ENCODE data around the gene CDH22. TPM values are rescaled to one million over a fixed set of nuclear protein-coding genes. Genes with fewer than 3 reads are reported as not detected.
A peak's percentile ranks its signal among the peaks of the same experiment; 100 is the strongest.

CDH22 gene, protein sequence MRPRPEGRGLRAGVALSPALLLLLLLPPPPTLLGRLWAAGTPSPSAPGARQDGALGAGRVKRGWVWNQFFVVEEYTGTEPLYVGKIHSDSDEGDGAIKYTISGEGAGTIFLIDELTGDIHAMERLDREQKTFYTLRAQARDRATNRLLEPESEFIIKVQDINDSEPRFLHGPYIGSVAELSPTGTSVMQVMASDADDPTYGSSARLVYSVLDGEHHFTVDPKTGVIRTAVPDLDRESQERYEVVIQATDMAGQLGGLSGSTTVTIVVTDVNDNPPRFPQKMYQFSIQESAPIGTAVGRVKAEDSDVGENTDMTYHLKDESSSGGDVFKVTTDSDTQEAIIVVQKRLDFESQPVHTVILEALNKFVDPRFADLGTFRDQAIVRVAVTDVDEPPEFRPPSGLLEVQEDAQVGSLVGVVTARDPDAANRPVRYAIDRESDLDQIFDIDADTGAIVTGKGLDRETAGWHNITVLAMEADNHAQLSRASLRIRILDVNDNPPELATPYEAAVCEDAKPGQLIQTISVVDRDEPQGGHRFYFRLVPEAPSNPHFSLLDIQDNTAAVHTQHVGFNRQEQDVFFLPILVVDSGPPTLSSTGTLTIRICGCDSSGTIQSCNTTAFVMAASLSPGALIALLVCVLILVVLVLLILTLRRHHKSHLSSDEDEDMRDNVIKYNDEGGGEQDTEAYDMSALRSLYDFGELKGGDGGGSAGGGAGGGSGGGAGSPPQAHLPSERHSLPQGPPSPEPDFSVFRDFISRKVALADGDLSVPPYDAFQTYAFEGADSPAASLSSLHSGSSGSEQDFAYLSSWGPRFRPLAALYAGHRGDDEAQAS
- total RNA-seq = not detected

DNA sequence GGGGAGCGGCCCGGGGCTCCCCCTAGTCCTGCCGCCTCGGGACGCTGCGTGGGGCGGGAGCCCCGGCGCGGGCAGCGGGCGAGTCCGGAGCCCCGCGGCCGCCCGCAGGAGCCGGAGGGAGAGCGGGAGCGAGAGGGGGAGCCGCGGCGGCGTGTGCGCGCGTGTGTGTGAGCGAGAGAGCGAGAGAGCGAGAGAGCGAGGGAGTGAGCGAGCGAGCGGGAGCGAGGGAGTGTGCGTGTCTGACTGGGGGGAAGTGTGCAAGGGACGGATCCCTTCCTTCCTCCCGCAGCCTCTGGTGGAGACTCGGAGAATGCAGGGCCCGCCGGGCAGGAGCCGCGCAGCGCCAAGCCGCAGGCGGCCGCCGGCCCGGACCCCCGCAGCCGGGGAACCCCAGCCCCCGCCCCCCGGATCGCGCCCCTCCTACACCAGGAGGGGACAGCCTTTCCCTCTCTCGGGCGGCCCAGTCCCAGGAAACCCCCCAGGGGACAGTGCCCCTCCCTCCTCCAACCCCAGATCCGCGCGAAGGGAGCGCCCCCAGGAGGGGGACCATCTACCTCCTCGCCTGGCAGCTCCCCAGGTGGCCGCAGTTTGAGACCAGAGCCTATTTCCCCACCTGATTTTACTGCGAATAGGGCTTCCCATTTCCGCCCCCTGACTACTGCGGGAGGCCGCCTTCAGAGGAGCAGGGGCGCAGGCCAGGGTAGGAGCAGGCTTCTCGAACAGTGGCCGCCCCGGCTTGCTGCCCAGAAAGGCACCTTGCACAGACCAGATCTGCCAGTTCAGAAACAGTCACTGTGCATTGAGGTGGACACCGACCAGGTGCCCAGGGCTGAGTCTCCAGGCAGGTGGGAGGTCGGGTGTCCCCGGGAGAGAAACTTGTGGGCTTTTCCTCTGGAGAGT, at the start of gene CDH22:
Gene CDH22 (minus strand): TSS at position 241 of the 900 bp plus-strand sequence. CDS start 57,204 bp downstream, outside the sequence.
- Mint-ChIP-seq H3K27ac (no peak within 1 kb of the TSS), H3K4me1 (ENCODE audit: low read depth) (peaks cover 6% of the 10 kb centered on the region), H3K27me3 (peaks cover 44% of the 10 kb centered on the region), H3K4me3 (peak within 1 kb of the TSS; percentile 49), H3K9me3 (no peaks in the 10 kb centered on the region), H3K36me3 (no peaks in the 10 kb centered on the region)
- ChIA-PET CTCF (interaction anchor here (0.6 to 1.4 kb wide), 3 partner anchors 50 to 343 kb away, joined by 3 to 4 read pairs (median 3); no protein-coding TSS in a partner anchor), POLR2A (no interaction called here)
- intact Hi-C loops (cut with micrococcal nuclease) = loop anchor here (5.0 kb wide), 2 partner anchors 54 to 286 kb away; no protein-coding TSS in a partner anchor
- peak; percentile 58 for DNase-seq

DNA sequence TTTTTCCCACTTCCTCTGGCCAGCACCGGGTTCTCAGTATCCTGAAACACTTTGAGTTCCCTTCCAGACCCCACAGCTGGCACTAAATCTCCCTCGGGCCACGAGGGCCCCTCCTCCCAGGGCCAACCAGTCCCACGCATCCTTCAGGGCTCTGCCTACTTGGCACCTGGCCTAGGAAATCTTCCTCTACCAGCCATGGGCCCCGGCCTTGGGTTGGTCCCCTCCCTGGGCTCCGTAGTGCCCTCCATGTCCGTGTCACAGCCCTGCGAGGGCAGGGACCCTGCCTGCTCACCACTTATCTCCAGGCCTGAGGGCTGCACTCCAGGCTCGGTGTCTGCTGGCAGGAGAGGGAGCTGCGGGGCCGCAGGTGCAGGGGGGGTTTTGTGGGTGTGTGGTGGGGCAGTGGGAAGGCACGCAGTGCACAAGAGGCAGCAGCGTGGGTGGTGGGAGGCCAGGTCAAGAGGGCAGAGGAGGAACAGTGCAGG, 48.8 kb upstream of the CDH22 start:
- ChIA-PET CTCF (no interaction called here), POLR2A (no interaction called here)
- H3K36me3 Mint-ChIP-seq = peaks cover 17% of the 10 kb centered on the region
- DNase-seq = no peak
- no peak overlapping the region for H3K4me3 Mint-ChIP-seq
- H3K9me3 Mint-ChIP-seq = no peaks in the 10 kb centered on the region
- H3K27me3 Mint-ChIP-seq = no peaks in the 10 kb centered on the region
- intact Hi-C loops (cut with micrococcal nuclease) = no loop called here
- peaks cover 48% of the 10 kb centered on the region for H3K4me1 Mint-ChIP-seq (ENCODE audit: low read depth)
- peak overlapping the region; percentile 33 for H3K27ac Mint-ChIP-seq

DNA sequence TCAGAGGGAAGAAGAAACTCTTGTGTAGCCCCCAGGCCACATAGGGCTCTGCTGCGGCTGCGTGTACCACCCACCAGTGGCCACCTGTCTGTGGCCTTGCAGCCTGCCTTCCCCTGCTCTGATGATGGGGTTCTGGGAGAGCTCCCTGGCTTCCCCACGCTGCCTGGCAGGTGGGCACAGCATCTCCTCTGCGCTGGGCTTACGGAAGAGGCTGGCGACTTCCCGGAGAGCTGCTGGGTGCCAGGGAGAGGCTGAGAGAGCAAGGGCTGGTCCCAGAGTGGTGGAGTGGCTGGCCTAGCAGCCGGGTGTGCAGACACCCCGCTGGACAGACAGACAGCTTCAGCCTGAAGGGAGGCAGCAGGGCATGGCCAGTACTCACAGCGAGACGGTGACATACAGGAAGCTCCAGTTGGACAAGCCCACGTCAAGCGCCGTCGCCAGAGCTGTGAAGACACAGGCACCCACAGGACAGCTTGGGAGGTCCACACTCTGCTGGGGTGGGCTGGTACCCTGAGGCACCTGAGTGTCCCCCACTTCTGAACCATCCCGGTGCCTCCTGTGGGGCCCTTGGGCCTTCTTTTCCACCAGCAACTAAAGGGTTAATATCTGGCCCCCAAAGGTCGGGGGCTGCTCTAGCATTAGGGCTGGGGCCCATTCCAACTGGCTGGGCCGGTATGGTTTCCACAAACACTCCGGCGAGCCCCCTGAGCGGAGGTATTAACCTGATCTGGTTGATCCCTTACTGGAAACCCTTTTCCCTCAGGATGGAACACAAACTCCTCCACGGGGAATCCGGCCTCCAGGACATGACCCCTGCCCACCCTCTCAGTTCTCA, 48.1 kb upstream of the CDH22 start:
- Mint-ChIP-seq H3K27ac (no peak overlapping the region), H3K4me3 (no peak overlapping the region), H3K9me3 (no peaks in the 10 kb centered on the region), H3K36me3 (peaks cover 19% of the 10 kb centered on the region), H3K4me1 (ENCODE audit: low read depth) (peaks cover 41% of the 10 kb centered on the region), H3K27me3 (no peaks in the 10 kb centered on the region)
- intact Hi-C loops (cut with micrococcal nuclease) = no loop called here
- ChIA-PET POLR2A (interaction anchor here (1.9 kb wide), 1 partner anchor 12 kb away, joined by 5 read pairs; no protein-coding TSS in a partner anchor), CTCF (no interaction called here)
- no peak for DNase-seq

DNA sequence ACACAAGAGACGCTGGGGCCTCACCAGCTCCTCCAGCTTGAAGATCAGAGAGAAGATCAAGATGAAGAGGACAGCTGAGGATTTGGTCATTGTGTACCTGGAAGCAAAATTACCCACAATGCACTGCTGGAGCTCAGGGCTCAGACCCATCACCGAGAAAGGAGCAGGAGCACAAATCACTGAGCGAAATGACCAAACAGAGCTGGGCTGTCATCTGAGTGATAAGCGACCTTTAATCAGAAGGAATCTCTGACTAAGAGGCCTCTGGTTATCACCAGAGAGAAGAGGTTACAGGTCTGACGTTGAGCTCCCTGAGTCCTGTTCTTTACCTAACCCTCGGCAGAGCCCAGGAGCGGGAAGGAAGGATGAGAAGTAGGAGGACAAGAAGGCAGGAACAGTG, 47.5 kb upstream of the CDH22 start:
- CTCF ChIA-PET = no interaction called here
- Mint-ChIP-seq H3K36me3 (peaks cover 18% of the 10 kb centered on the region), H3K4me1 (ENCODE audit: low read depth) (peaks cover 40% of the 10 kb centered on the region), H3K9me3 (no peaks in the 10 kb centered on the region), H3K4me3 (no peak overlapping the region), H3K27ac (no peak overlapping the region), H3K27me3 (no peaks in the 10 kb centered on the region)
- no peak for DNase-seq
- POLR2A ChIA-PET = interaction anchor here (1.9 kb wide), 1 partner anchor 12 kb away, joined by 5 read pairs; no protein-coding TSS in a partner anchor
- intact Hi-C loops (cut with micrococcal nuclease) = no loop called here

DNA sequence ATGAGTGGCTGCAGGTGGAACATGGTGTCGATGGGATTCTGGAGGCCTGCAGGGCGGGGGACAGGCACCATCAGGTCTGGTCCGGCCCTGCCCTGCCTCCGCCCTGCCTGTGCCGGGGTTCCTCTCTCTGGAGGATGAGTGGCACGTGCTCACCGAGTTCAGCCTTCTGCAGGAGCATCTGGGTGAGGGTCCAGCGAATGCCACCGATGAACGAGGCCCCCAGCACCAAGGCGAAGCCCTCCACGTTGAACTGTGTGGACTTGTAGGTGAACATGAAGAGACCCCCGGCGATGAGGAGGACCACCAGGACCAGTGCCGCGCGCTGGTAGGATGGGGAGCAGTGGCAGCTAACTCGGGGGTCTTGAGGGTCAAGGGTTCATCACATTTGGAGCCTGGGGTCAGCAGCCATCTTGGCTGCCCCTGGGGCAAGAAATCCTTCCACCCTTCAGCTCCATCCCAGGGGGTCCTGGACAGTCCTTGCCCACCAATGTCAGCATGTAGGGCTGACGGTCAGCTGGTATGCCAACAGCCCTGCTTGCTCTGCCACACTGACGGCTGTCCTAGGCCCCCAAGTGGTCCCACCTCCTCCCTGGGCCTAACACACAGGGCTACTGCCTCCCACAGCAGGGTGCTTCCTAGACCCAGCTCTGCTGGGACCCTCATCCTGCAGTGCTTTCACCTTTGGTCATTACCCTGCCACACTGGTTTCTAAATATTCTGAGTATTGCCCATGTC, 46.8 kb upstream of the CDH22 start:
- no peak for DNase-seq
- intact Hi-C loops (cut with micrococcal nuclease) = no loop called here
- POLR2A ChIA-PET = interaction anchor here (1.9 kb wide), 1 partner anchor 11 kb away, joined by 5 read pairs; no protein-coding TSS in a partner anchor
- H3K4me3 Mint-ChIP-seq = no peak overlapping the region
- peaks cover 47% of the 10 kb centered on the region for H3K4me1 Mint-ChIP-seq (ENCODE audit: low read depth)
- no peak overlapping the region for H3K27ac Mint-ChIP-seq
- no peaks in the 10 kb centered on the region for H3K9me3 Mint-ChIP-seq
- H3K36me3 Mint-ChIP-seq = peaks cover 22% of the 10 kb centered on the region
- no peaks in the 10 kb centered on the region for H3K27me3 Mint-ChIP-seq
- CTCF ChIA-PET = no interaction called here

DNA sequence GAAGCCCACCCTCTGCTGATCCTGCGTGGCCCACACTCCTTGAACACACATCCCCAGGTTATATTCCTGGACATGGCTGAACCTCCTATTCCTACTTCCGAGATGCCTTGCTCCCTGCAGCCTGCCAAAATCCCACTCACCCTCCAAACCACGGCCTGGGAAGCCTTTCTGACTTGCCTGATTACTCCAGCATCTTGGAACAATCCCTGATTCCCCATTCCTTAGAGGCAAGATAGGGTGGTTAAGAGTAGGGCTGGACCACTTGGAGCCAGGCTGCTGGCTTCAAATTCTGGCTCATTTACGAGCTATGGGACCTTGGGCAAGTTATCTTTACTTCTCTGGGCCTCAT, 45.9 kb upstream of the CDH22 start:
- intact Hi-C loops (cut with micrococcal nuclease) = no loop called here
- H3K4me1 Mint-ChIP-seq (ENCODE audit: low read depth) = peaks cover 46% of the 10 kb centered on the region
- H3K4me3 Mint-ChIP-seq = no peak overlapping the region
- no peak for DNase-seq
- ChIA-PET CTCF (no interaction called here), POLR2A (interaction anchor here (1.9 kb wide), 1 partner anchor 10 kb away, joined by 5 read pairs; no protein-coding TSS in a partner anchor)
- peaks cover 24% of the 10 kb centered on the region for H3K36me3 Mint-ChIP-seq
- no peak overlapping the region for H3K27ac Mint-ChIP-seq
- no peaks in the 10 kb centered on the region for H3K27me3 Mint-ChIP-seq
- H3K9me3 Mint-ChIP-seq = no peaks in the 10 kb centered on the region

DNA sequence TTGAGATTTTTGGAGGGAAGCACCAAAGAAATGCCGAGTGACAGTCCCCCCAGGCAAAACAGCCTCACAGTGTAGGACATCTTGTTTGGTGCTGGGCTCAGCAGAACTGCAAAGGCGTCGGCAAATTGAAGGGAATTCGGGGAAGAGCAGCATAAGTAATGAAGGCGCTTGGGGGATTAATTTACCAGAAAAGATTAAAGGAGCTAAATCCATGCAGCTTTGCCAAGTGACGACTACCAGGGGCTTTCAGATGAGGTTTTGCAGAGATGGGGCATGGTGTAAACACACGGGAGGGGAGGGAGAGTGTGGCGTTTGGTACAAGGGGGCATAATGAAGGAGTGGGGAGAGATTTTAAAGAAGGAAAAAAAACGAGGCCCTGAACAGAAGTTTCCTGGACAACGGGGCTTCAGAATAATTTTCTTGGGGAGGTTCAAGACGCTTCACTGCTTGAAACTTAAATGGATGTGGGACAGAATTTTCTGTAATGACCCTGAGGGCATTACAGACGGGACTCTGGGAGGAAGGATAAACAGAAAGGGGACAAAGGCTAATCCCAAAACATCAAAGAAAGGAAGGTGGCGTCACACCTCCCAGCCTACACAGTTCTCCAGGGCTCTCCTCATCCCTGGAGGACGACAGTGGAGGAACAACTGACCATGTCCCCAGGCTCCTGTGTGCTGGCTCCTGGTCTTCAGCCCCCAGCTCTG, 45.4 kb upstream of the CDH22 start:
- ChIA-PET POLR2A (no interaction called here), CTCF (no interaction called here)
- Mint-ChIP-seq H3K4me1 (ENCODE audit: low read depth) (peaks cover 41% of the 10 kb centered on the region), H3K27me3 (no peaks in the 10 kb centered on the region), H3K9me3 (no peaks in the 10 kb centered on the region), H3K36me3 (peaks cover 24% of the 10 kb centered on the region), H3K27ac (no peak overlapping the region), H3K4me3 (no peak overlapping the region)
- no peak for DNase-seq
- intact Hi-C loops (cut with micrococcal nuclease) = no loop called here

DNA sequence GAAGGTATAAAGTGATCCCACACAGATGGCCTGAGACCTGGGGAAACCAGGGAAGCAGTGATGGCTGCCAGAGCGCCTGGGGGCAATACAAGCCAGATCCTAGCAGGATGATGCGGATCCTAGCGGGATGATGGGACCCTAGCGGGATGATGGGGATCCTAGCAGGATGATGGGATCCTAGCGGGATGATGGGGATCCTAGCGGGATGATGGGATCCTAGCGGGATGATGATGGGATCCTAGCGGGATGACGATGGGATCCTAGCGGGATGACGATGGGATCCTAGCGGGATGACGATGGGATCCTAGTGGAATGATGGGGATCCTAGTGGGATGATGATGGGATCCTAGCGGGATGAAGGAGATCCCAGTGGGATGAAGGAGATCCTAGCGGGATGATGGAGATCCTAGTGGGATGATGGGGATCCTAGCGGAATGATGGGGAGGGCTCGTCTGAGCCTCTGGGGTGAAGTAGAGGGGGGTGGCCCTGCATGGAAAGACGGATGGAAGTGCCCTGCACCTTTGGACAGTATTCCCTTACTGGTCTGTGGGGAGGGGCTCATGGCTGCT, 44.2 kb upstream of the CDH22 start:
- ChIA-PET CTCF (no interaction called here), POLR2A (interaction anchor here (0.8 kb wide), 1 partner anchor 102 kb away, joined by 3 read pairs; no protein-coding TSS in a partner anchor)
- no peak for DNase-seq
- no peaks in the 10 kb centered on the region for H3K27me3 Mint-ChIP-seq
- no peak overlapping the region for H3K27ac Mint-ChIP-seq
- peaks cover 31% of the 10 kb centered on the region for H3K4me1 Mint-ChIP-seq (ENCODE audit: low read depth)
- no peaks in the 10 kb centered on the region for H3K9me3 Mint-ChIP-seq
- H3K36me3 Mint-ChIP-seq = peaks cover 24% of the 10 kb centered on the region
- H3K4me3 Mint-ChIP-seq = no peak overlapping the region
- intact Hi-C loops (cut with micrococcal nuclease) = no loop called here

DNA sequence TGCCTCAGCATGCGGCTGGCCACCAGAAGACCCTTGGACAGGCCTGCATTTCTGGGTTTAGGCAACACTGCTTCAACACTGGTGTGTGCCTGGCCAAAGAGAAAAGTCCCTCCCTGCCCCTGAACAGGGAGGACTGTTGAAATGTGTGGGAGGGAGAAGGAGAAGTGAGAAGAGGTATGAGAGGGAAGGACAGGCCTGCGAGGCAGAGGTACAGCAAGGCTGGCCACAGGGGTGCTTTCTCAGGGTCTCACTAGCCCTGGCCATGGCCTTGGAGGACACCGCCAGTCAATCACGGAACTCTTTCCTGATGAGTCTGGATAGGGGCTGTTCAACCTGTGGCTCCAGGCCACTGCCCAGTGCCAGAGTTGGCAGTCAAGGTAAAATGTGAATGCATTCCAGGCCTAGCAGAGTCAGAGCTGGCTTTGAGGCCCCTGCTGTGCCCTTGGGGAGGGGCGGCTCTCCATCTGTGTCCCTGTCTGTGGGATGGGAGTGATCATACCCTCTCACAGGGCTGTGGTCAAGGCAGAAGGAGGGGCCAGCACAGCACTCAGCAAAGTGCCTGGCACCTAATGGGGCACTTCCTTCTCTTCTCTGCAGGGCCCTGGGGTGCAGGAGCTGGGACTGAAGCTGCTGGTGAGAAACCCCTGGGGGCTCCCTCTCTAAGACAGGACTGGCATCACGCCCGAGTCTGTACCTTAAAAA, 43.2 kb upstream of the CDH22 start:
- ChIA-PET POLR2A (interaction anchor here (0.8 kb wide), 1 partner anchor 101 kb away, joined by 3 read pairs; no protein-coding TSS in a partner anchor), CTCF (no interaction called here)
- no peaks in the 10 kb centered on the region for H3K27me3 Mint-ChIP-seq
- peaks cover 25% of the 10 kb centered on the region for H3K36me3 Mint-ChIP-seq
- H3K27ac Mint-ChIP-seq = no peak overlapping the region
- no peak for DNase-seq
- H3K4me1 Mint-ChIP-seq (ENCODE audit: low read depth) = peaks cover 25% of the 10 kb centered on the region
- intact Hi-C loops (cut with micrococcal nuclease) = no loop called here
- H3K4me3 Mint-ChIP-seq = no peak overlapping the region
- H3K9me3 Mint-ChIP-seq = no peaks in the 10 kb centered on the region

DNA sequence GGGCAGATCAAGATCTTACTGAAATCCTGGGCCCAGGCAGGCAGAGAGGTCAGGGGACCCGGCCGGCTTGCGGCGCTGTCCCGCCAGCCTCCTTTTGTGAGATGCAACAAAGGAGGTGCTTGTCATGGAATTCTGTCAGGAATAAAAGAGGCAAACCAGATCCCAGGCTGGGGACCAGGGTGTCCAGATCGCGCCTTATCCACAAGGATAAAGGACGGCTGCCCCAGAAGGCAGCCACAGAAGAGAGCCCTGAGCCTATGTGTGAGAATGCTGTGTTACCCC, 42.6 kb upstream of the CDH22 start:
- Mint-ChIP-seq H3K4me1 (ENCODE audit: low read depth) (peaks cover 23% of the 10 kb centered on the region), H3K27me3 (no peaks in the 10 kb centered on the region), H3K27ac (peak overlapping the region; percentile 73), H3K9me3 (no peaks in the 10 kb centered on the region), H3K36me3 (peaks cover 25% of the 10 kb centered on the region), H3K4me3 (no peak overlapping the region)
- CTCF ChIA-PET = no interaction called here
- DNase-seq = no peak
- POLR2A ChIA-PET = no interaction called here
- intact Hi-C loops (cut with micrococcal nuclease) = no loop called here

Measured in activated CD4-positive, alpha-beta memory T cell treated with anti-CD3 and anti-CD28 coated beads for 36 hours (primary cell).